ENCODE measurements around the gene PHEX. TPM values are rescaled to one million over a fixed set of nuclear protein-coding genes. Genes with fewer than 3 reads are reported as not detected.

Gene PHEX
- total RNA-seq, 4 donors from 2014 or later = 0.14 to 0.20 TPM; not detected in 2

DNA sequence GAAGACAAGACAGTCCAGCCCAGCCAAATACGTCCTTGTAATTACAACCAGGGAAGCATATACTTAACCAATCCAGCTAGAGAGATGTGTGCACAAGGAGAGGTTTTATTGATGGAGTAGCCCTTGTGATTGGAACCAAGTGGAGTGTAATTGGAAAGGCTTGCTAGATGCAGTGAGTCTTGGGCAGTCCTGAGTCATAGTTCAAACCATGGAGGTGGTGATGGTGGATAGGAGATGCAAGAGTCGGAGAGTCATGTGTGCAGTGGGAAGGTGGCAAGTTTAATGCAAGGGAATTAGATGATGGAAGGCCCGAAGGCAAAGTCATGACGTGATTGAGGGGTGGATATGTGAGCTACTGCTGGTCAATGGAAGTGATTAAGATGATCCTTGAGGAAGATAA is 63.7 kb downstream of the PHEX start:
- intact Hi-C loops (cut with DNase I; ENCODE audit: low total_unique reads) (no loop called here), in situ Hi-C loops (cut with MboI; ENCODE audit: low pct_ligation_motif_present in 1 of 4, low pct_unique_long_range_greater_than_20kb in 1 of 4, low sequenced_read_pairs in 3 of 4) (no loop called here)
- Histone ChIP-seq H3K4me1 (no peaks in the 10 kb centered on the region), H3K9me3 (no peaks in the 10 kb centered on the region), H3K27me3 (no peaks in the 10 kb centered on the region), H3K27ac (no peak overlapping the region), H3K4me3 (no peak overlapping the region), H3K36me3 (no peaks in the 10 kb centered on the region)
- TF ChIP-seq POLR2AphosphoS5 (IDR thresholded peaks at IDR 0.05) = no peak
- TF ChIP-seq EP300 (IDR thresholded peaks at IDR 0.05; ENCODE audit: low read depth) = no peak
- TF ChIP-seq POLR2A (IDR thresholded peaks at IDR 0.05) = no peak
- TF ChIP-seq, protein P1, sequence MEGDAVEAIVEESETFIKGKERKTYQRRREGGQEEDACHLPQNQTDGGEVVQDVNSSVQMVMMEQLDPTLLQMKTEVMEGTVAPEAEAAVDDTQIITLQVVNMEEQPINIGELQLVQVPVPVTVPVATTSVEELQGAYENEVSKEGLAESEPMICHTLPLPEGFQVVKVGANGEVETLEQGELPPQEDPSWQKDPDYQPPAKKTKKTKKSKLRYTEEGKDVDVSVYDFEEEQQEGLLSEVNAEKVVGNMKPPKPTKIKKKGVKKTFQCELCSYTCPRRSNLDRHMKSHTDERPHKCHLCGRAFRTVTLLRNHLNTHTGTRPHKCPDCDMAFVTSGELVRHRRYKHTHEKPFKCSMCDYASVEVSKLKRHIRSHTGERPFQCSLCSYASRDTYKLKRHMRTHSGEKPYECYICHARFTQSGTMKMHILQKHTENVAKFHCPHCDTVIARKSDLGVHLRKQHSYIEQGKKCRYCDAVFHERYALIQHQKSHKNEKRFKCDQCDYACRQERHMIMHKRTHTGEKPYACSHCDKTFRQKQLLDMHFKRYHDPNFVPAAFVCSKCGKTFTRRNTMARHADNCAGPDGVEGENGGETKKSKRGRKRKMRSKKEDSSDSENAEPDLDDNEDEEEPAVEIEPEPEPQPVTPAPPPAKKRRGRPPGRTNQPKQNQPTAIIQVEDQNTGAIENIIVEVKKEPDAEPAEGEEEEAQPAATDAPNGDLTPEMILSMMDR (IDR thresholded peaks at IDR 0.05) = no peak
- DNase-seq = no peak
- WGBS, 2 donors (ENCODE audit: low coverage in 1 of 2) = 84 to 100% methylated on average over 3 to 4 of the region's 4 CpGs

DNA sequence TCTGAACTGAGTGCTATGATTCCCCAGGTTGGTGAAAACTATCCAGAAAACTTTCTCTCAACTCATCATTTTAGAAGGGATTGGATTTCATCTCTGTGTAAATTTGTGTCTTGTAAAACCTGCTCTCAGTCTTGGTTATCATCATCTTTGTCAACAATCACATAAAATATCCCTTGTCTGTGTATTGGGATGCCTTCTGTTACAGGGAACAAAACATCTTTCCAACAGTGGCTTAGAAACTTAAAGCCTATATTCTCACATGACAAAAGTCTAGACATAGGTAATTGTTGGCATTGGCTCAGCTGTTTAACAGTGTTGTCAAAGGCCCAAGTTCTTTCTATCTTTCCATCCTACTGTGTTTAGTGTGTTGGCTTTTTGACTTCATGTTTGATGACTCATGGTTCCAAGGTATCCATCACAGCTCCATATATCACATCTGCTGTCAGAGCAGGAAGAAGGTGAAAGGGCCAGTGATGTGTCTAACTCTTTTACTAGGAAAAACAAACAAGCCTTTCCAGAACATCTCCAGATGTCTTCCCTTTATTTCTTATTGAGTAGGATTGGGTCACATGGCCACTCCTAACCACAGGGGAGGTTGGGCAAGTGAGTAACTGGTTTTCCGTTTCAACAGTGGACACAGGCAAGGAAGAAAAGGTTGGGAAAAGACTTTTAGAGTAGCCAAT is 65.0 kb downstream of the PHEX start:
- no peaks in the 10 kb centered on the region for H3K4me1 ChIP-seq
- H3K4me3 ChIP-seq = no peak overlapping the region
- TF ChIP-seq, protein P1 (IDR thresholded peaks at IDR 0.05) = no peak
- TF ChIP-seq POLR2AphosphoS5 (IDR thresholded peaks at IDR 0.05) (no peak), EP300 (IDR thresholded peaks at IDR 0.05; ENCODE audit: low read depth) (no peak), POLR2A (IDR thresholded peaks at IDR 0.05) (no peak)
- H3K27me3 ChIP-seq = no peaks in the 10 kb centered on the region
- H3K36me3 ChIP-seq = no peaks in the 10 kb centered on the region
- WGBS, 2 donors (ENCODE audit: low coverage in 1 of 2) = 66% methylated on average over 1 of the region's 1 CpG; no CpG with 5 or more reads in 1 of the 2 donors
- peak overlapping the region in 1 of 4 donors; percentile 5 for H3K27ac ChIP-seq
- in situ Hi-C loops (cut with MboI; ENCODE audit: low pct_ligation_motif_present in 1 of 4, low pct_unique_long_range_greater_than_20kb in 1 of 4, low sequenced_read_pairs in 3 of 4) (no loop called here), intact Hi-C loops (cut with DNase I; ENCODE audit: low total_unique reads) (no loop called here)
- DNase-seq = no peak
- no peaks in the 10 kb centered on the region for H3K9me3 ChIP-seq

DNA sequence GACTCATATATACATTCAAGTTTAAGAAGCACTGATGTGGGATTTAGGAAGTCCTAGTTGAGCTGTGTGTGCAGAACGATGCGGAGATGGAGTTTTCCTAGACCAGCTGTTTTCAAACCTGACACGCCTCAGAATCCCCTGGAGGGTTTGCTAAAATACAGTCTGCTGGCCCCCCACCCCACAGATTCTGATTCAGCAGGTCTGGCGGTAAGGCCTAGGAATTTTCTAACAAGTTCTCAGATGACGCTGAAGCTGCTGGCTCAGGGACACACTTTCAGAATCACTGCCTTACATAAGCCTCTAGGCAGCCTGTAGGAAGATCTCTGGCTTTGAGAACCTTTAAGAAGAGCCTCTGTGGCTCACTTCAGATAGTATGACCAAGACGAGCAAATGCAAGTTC is 73.1 kb downstream of the PHEX start:
- Histone ChIP-seq H3K4me1 (no peaks in the 10 kb centered on the region), H3K36me3 (no peaks in the 10 kb centered on the region), H3K4me3 (no peak overlapping the region), H3K27me3 (no peaks in the 10 kb centered on the region), H3K27ac (no peak overlapping the region), H3K9me3 (no peaks in the 10 kb centered on the region)
- intact Hi-C loops (cut with DNase I; ENCODE audit: low total_unique reads) = no loop called here
- in situ Hi-C loops (cut with MboI; ENCODE audit: low pct_ligation_motif_present in 1 of 4, low pct_unique_long_range_greater_than_20kb in 1 of 4, low sequenced_read_pairs in 3 of 4) = no loop called here
- 75% methylated on average over 6 of the region's 6 CpGs; no CpG with 5 or more reads in 1 of the 2 donors for WGBS, 2 donors (ENCODE audit: low coverage in 1 of 2)
- DNase-seq = no peak
- TF ChIP-seq, protein P1 (IDR thresholded peaks at IDR 0.05) = no peak
- TF ChIP-seq POLR2AphosphoS5 (IDR thresholded peaks at IDR 0.05) (no peak), EP300 (IDR thresholded peaks at IDR 0.05; ENCODE audit: low read depth) (no peak), POLR2A (IDR thresholded peaks at IDR 0.05) (no peak)

DNA sequence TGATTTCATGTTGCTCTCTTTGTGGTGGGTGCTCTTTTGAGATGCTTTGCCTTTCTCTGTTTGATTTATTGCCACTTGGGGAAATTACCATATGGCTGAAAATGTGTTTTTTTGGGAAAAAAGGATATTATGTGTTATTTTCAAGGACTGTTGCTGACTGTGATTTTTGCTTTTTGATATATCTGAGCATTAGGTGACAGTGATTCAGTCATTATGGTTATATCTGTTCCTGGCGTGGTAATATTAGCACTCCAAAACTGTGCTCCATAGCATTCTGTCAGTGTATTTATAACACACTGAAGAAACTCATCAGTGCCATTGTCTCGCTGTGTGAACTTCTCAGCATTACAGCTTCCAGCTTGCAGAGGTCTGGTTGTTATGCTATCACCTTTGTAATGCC is 73.8 kb downstream of the PHEX start:
- intact Hi-C loops (cut with DNase I; ENCODE audit: low total_unique reads) = no loop called here
- Histone ChIP-seq H3K27me3 (no peaks in the 10 kb centered on the region), H3K27ac (no peak overlapping the region), H3K9me3 (no peaks in the 10 kb centered on the region), H3K36me3 (no peaks in the 10 kb centered on the region), H3K4me3 (no peak overlapping the region), H3K4me1 (no peaks in the 10 kb centered on the region)
- in situ Hi-C loops (cut with MboI; ENCODE audit: low pct_ligation_motif_present in 1 of 4, low pct_unique_long_range_greater_than_20kb in 1 of 4, low sequenced_read_pairs in 3 of 4) = no loop called here
- WGBS, 2 donors (ENCODE audit: low coverage in 1 of 2) = 80 to 100% methylated on average over 1 to 2 of the region's 2 CpGs
- no peak for DNase-seq
- TF ChIP-seq, protein P1 (IDR thresholded peaks at IDR 0.05) = no peak
- TF ChIP-seq POLR2A (IDR thresholded peaks at IDR 0.05) (no peak), POLR2AphosphoS5 (IDR thresholded peaks at IDR 0.05) (no peak), EP300 (IDR thresholded peaks at IDR 0.05; ENCODE audit: low read depth) (no peak)
